ENCODE data around the gene LGI4.
"Not testable (repeated sequence)": the region's sequence is repeated elsewhere in the genome, so short reads cannot be mapped to it uniquely, and the experiment has no call there.

The LGI4 gene

GRCh38 chr19:35141837-35142605 is 7.2 kb upstream of the LGI4 start:
- no peak for DNase-seq (ENCODE audit: low spot score)

- DNase-seq (ENCODE audit: low spot score): peak; percentile 100
Observed at GRCh38 chr19:35140962-35141836, 6.3 kb upstream of the LGI4 start.

- no peak for DNase-seq (ENCODE audit: low spot score)
Observed at GRCh38 chr19:35140207-35140961, 5.5 kb upstream of the LGI4 start.

GRCh38 chr19:35138305-35138892 is 3.5 kb upstream of the LGI4 start, which contains the start of gene FXYD1:
FXYD1 (plus strand) TSS chr19:35138824; CDS start chr19:35140080, 1,256 bp downstream.
- no peak for DNase-seq (ENCODE audit: low spot score)

GRCh38 chr19:35136977-35137702 is 2.3 kb upstream of the LGI4 start:
- no peak for DNase-seq (ENCODE audit: low spot score)

- no peak for DNase-seq (ENCODE audit: low spot score)
Observed at GRCh38 chr19:35136231-35136630, 1.4 kb upstream of the LGI4 start.

GRCh38 chr19:35135389-35135909 is 590 bp upstream of the LGI4 start:
- DNase-seq (ENCODE audit: low spot score): peak; percentile 89

- DNase-seq (ENCODE audit: low spot score): no peak
Observed at GRCh38 chr19:35133826-35134225, 1.0 kb downstream of the LGI4 start.

- DNase-seq (ENCODE audit: low spot score): no peak
Observed at GRCh38 chr19:35132254-35132653, 2.6 kb downstream of the LGI4 start.

GRCh38 chr19:35130761-35131720 is 3.8 kb downstream of the LGI4 start:
- DNase-seq (ENCODE audit: low spot score): no peak

- not testable (repeated sequence) for DNase-seq (ENCODE audit: low spot score)
Observed at GRCh38 chr19:35129724-35130274, 5.1 kb downstream of the LGI4 start.

- DNase-seq (ENCODE audit: low spot score): no peak
Observed at GRCh38 chr19:35128398-35129057, 6.3 kb downstream of the LGI4 start.

- DNase-seq (ENCODE audit: low spot score): no peak
Observed at GRCh38 chr19:35127871-35128270, 7.0 kb downstream of the LGI4 start.

- DNase-seq (ENCODE audit: low spot score): no peak
Observed at GRCh38 chr19:35126624-35126959, 8.3 kb downstream of the LGI4 start.

- no peak for DNase-seq (ENCODE audit: low spot score)
Observed at GRCh38 chr19:35125749-35126623, 8.9 kb downstream of the LGI4 start.

- no peak for DNase-seq (ENCODE audit: low spot score)
Observed at GRCh38 chr19:35125270-35125717, 9.6 kb downstream of the LGI4 start.

- peak; percentile 95 for DNase-seq (ENCODE audit: low spot score)
Observed at GRCh38 chr19:35124098-35125060, 10.5 kb downstream of the LGI4 start.
